Testis (tissue), 3 donors: Measurements from ENCODE around the gene SMDT1. TPM values are rescaled to one million over a fixed set of nuclear protein-coding genes. Genes with fewer than 3 reads are reported as not detected.
"Not testable (repeated sequence)": the region's sequence is repeated elsewhere in the genome, so short reads cannot be mapped to it uniquely, and the experiment has no call there.

ENCODE experiments used
- DNase-seq: peaks from one replicate; pipeline ENCODE4 v3.0.0-alpha.2; 2019
- H3K27ac ChIP-seq, 2 donors: fragments of 200-600 bp; sonication (generic); one replicate each; pipeline ENCODE4 v1.5.1; 2019
- H3K27me3 ChIP-seq: fragments of 200-600 bp; sonication (generic); one replicate; pipeline ENCODE4 v1.5.1; 2019
- H3K36me3 ChIP-seq: fragments of 200-600 bp; sonication (generic); one replicate; pipeline ENCODE4 v1.5.1; 2017; ENCODE audit warnings: low read depth; ENCODE audit errors: missing control alignments
- H3K4me1 ChIP-seq: fragments of 200-600 bp; sonication (generic); one replicate; pipeline ENCODE4 v1.5.1; 2019
- H3K4me3 ChIP-seq, 2 donors: fragments of 200-600 bp; sonication (generic); one replicate each; pipeline ENCODE4 v1.5.1; 2017 to 2019
- H3K9me3 ChIP-seq: fragments of 200-600 bp; sonication (generic); one replicate; pipeline ENCODE4 v1.5.1; 2017
- CTCF ChIP-seq, 3 experiments: fragments of 450-650 bp in 2 of 3; fragments of 200-600 bp in 1 of 3; sonication (generic) in 1 of 3; IDR thresholded peaks; one replicate each; pipeline ENCODE4 v1.5.1; 2016 to 2019; ENCODE audit warnings: antibody characterized with exemption in 3 of 3, mild to moderate bottlenecking in 2 of 3, moderate library complexity in 1 of 3
- POLR2A ChIP-seq: fragments of 450-650 bp; IDR thresholded peaks from one replicate; pipeline ENCODE4 v1.6.1; 2017; ENCODE audit warnings: antibody characterized with exemption, mild to moderate bottlenecking, moderate library complexity
- WGBS, 2 donors: methylation state at CpG; one replicate each; pipeline ENCODE4 v1.1.5; 2018; 5-methylcytosine and 5-hydroxymethylcytosine counted together
- intact Hi-C: fragments of 100-400 bp; cut with DNase I; formaldehyde crosslinking; loops from one replicate; pipeline ENCODE4 v1.15.1; 2023; ENCODE audit warnings: low total_unique reads
- polyA plus RNA-seq: library from polyadenylated mRNA; stranded (reverse); fragments of 350-450 nt; fragmentation: Illumina TruSeq; extraction: RNeasy Lipid Tissue Mini Kit (QIAGEN cat#74804); gene quantifications from one replicate; pipeline ENCODE4 v1.2.3, GENCODE V29; 2014; ENCODE audit warnings: low read depth, low replicate concordance; ENCODE audit not compliant: insufficient read depth
- total RNA-seq, 2 donors: library from RNA; depleted of rRNA; stranded (reverse); fragments of >200 nt; gene quantifications; one replicate each; pipeline ENCODE4 v1.2.3, GENCODE V29; 2016

The SMDT1 gene
- total and polyA plus RNA-seq, 3 donors from 2014 or later = 14.3 to 130 (median 19.4) TPM

GRCh38 chr22:42108848-42109247, 29.3 kb downstream of the SMDT1 start:
- Histone ChIP-seq H3K4me3 (no peak overlapping the region), H3K9me3 (no peaks in the 10 kb centered on the region), H3K27ac (no peak overlapping the region), H3K36me3 (no peaks in the 10 kb centered on the region), H3K27me3 (no peaks in the 10 kb centered on the region), H3K4me1 (no peaks in the 10 kb centered on the region)
- no peak for DNase-seq
- WGBS, 2 donors = 64 to 78% methylated on average over 18 of the region's 18 CpGs
- TF ChIP-seq CTCF (IDR thresholded peaks at IDR 0.05) (no peak), POLR2A (no peak)
- intact Hi-C loops = no loop called here

DNA sequence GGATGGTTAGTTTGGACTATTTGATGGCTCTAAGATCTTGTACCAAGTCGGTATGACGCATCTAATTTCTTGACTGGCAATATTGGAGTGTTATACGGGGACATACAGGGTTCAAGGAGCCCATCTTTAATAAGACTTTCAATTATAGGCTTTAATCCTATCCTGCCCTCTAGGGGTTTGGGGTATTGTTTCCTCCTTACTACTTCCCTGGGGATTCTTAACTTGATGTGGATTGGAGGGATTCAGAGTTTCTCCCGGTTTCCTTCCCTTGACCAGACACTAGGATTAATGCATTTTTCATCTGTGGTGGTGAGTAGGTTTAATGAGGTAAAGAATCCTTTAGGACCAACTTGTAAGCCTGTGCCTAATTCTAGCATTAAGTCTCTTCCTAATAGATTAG, 32.3 kb downstream of the SMDT1 start:
- no peaks in the 10 kb centered on the region for H3K36me3 ChIP-seq
- H3K27me3 ChIP-seq = no peaks in the 10 kb centered on the region
- no peak overlapping the region for H3K27ac ChIP-seq
- TF ChIP-seq POLR2A (no peak), CTCF (IDR thresholded peaks at IDR 0.05) (no peak)
- intact Hi-C loops = no loop called here
- 92 to 99% methylated on average over 4 of the region's 4 CpGs for WGBS, 2 donors
- DNase-seq = no peak
- H3K4me1 ChIP-seq = no peaks in the 10 kb centered on the region
- H3K4me3 ChIP-seq = no peak overlapping the region
- H3K9me3 ChIP-seq = no peaks in the 10 kb centered on the region

DNA sequence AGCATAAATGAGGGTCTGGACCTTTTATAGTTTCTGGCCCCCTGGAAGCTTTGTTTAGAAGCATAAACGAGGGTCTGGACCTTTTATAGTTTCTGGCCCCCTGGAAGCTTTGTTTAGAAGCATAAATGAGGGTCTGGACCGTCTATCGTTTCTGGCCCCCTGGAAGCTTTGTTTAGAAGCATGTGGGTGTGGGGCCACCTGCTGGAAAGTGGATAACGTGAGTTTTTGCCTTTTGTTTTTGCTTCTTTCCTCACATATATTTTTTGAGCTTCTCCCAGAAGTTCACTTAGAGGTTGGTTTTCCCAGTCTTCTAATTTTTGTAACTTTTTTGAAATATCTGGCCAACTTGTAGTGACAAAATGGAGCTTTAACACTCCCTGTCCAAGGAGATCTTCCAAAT, 33.3 kb downstream of the SMDT1 start:
- H3K36me3 ChIP-seq, intact Hi-C loops, H3K27me3 ChIP-seq, H3K4me3 ChIP-seq, H3K4me1 ChIP-seq, H3K9me3 ChIP-seq, H3K27ac ChIP-seq, DNase-seq: not testable (repeated sequence)
- 28 to 47% methylated on average over 3 to 4 of the region's 4 CpGs for WGBS, 2 donors

- TF ChIP-seq POLR2A (no peak), CTCF (IDR thresholded peaks at IDR 0.05) (no peak)
- 93 to 96% methylated on average over 7 of the region's 7 CpGs for WGBS, 2 donors
- no peaks in the 10 kb centered on the region for H3K27me3 ChIP-seq
- H3K27ac ChIP-seq = no peak overlapping the region
- no peaks in the 10 kb centered on the region for H3K4me1 ChIP-seq
- intact Hi-C loops = no loop called here
- H3K36me3 ChIP-seq = no peaks in the 10 kb centered on the region
- DNase-seq = no peak
- H3K9me3 ChIP-seq = no peaks in the 10 kb centered on the region
- no peak overlapping the region for H3K4me3 ChIP-seq
Measured at GRCh38 chr22:42114721-42115120, 35.2 kb downstream of the SMDT1 start.

DNA sequence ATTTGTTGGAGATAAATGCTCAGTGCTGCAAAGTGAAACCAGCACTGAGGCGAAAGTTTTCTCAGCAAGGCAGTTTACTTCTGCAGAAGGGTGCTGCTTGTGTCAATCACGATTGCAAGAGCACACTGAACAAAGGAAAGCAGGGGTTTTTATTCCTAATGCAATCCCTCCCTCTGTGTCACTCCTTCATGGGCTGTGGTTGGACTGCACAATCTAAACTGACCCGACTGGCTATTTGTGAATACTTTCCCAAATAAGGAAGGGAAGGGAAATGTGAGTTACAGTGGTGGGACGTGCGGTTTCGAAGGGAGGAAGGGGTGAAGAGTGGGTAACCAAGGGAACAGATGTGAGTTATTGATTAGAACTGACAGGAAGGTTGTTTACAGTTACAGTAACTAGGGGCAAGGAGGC, 35.9 kb downstream of the SMDT1 start:
- H3K4me1 ChIP-seq, DNase-seq, H3K27ac ChIP-seq, H3K9me3 ChIP-seq, H3K4me3 ChIP-seq, H3K27me3 ChIP-seq, intact Hi-C loops, H3K36me3 ChIP-seq: not testable (repeated sequence)
- 80 to 89% methylated on average over 6 of the region's 6 CpGs for WGBS, 2 donors

GRCh38 chr22:42116848-42117424, 37.4 kb downstream of the SMDT1 start:
- intact Hi-C loops = no loop called here
- no peak overlapping the region for H3K27ac ChIP-seq
- no peaks in the 10 kb centered on the region for H3K36me3 ChIP-seq
- DNase-seq = no peak
- H3K27me3 ChIP-seq = no peaks in the 10 kb centered on the region
- H3K9me3 ChIP-seq = no peaks in the 10 kb centered on the region
- H3K4me1 ChIP-seq = no peaks in the 10 kb centered on the region
- TF ChIP-seq CTCF (IDR thresholded peaks at IDR 0.05) = no peak
- TF ChIP-seq POLR2A = no peak
- 84 to 88% methylated on average over 4 of the region's 4 CpGs for WGBS, 2 donors
- no peak overlapping the region for H3K4me3 ChIP-seq

DNA sequence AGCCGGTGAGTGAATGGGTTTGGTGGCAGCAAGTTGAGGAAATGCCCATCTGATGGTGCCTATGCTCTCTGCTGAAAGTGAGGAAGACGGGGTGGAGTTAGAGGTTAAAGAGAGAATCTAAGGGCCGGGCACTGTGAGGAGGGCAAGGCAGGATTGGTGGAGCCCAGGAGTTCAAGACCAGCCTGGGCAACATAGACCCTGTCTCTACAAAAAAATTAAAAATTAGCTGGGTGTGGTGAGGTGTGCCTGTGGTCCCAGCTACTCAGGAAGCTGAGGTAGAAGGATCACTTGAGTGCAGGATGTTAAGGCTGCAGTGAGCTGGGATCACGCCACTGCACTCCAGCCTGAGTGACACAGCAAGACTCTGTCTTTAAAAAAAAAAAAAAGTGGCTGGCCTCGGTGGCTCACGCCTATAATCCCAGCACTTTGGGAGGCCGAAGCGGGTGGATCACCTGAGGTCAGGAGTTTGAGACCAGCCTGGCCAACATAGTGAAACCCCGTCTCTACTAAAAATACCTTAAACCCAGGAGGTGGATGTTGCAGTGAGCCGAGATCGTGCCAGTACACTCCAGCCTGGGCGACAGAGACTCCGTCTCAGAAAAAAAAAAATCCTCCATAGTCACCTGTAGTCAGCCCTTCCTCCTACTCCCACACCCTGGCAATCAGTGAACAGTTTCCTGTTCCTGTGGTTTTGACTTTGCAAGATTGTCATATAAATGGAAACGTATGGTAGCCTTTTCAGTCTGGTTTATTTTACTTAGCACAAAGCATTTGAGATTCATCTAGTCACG, 40.9 kb downstream of the SMDT1 start:
- H3K36me3 ChIP-seq, intact Hi-C loops, H3K4me1 ChIP-seq, H3K9me3 ChIP-seq, H3K27me3 ChIP-seq, DNase-seq, H3K4me3 ChIP-seq, H3K27ac ChIP-seq: not testable (repeated sequence)
- 78 to 85% methylated on average over 15 of the region's 15 CpGs for WGBS, 2 donors

GRCh38 chr22:42123529-42123928, 44.0 kb downstream of the SMDT1 start:
- H3K36me3 ChIP-seq, H3K4me1 ChIP-seq, H3K9me3 ChIP-seq, DNase-seq, intact Hi-C loops, H3K27me3 ChIP-seq, H3K4me3 ChIP-seq, H3K27ac ChIP-seq: not testable (repeated sequence)
- WGBS, 2 donors = no CpG with 5 or more reads among the region's 4 CpGs
